ENCODE data around the gene KCNK13.

Gene KCNK13

DNA sequence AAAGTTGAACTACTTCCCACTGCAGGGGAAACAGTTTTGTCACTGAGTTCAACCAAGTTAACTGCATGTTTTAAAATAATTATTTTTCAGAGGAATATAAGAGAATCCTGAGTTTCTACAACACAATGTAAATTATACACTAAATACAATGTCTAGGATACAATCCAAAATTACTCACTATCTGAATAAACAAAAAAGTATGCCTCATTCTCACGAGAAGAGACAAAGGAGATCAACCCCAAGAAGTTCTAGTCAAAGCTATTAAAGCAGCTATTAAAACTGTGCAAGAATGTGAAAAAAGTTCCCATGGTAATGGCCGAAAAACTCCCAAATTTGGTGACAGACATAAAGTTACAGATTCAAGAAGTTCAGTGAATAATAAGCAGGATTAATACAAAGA lies 8.8 kb upstream of the KCNK13 start:
- TF ChIP-seq, protein P1, sequence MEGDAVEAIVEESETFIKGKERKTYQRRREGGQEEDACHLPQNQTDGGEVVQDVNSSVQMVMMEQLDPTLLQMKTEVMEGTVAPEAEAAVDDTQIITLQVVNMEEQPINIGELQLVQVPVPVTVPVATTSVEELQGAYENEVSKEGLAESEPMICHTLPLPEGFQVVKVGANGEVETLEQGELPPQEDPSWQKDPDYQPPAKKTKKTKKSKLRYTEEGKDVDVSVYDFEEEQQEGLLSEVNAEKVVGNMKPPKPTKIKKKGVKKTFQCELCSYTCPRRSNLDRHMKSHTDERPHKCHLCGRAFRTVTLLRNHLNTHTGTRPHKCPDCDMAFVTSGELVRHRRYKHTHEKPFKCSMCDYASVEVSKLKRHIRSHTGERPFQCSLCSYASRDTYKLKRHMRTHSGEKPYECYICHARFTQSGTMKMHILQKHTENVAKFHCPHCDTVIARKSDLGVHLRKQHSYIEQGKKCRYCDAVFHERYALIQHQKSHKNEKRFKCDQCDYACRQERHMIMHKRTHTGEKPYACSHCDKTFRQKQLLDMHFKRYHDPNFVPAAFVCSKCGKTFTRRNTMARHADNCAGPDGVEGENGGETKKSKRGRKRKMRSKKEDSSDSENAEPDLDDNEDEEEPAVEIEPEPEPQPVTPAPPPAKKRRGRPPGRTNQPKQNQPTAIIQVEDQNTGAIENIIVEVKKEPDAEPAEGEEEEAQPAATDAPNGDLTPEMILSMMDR (IDR thresholded peaks at IDR 0.05): no peak

DNA sequence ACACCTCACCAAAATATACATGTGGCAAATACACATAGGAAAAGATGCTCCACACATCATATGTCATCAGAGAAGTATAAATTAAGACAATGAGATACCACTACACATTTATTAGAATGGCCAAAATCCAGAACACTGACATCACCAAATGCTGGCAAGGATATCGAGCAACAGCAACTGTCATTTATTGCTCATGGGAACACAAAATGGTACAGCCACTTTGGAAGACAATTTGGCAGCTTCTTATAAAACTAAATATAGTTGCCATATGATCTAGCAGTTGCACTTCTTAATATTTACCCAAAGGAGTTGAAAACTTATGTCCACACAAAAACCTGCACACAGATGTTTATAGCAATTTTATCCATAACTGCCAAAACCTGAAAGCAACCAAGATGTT lies 7.0 kb upstream of the KCNK13 start:
- TF ChIP-seq, protein P1 (IDR thresholded peaks at IDR 0.05): no peak

DNA sequence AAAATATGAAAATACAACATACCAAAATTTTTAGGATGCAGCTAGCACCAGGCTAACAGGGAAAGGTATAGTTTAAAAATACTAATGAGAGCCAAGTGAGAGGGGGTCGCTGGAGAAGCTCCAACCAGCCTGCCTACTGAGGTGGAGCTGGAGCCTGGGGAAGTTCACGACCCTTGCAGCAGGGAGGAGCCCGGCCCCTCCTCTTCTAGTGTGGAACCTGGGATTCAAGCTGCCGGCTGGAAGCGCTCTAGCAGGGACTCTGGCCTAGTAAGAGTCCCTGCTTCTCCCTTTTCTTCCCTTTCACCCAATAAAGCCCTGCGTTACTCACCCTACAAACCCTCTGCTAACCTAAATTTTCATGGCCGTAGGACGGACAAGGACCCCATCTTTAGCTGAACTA lies 5.0 kb upstream of the KCNK13 start:
- TF ChIP-seq, protein P1 (IDR thresholded peaks at IDR 0.05): no peak

DNA sequence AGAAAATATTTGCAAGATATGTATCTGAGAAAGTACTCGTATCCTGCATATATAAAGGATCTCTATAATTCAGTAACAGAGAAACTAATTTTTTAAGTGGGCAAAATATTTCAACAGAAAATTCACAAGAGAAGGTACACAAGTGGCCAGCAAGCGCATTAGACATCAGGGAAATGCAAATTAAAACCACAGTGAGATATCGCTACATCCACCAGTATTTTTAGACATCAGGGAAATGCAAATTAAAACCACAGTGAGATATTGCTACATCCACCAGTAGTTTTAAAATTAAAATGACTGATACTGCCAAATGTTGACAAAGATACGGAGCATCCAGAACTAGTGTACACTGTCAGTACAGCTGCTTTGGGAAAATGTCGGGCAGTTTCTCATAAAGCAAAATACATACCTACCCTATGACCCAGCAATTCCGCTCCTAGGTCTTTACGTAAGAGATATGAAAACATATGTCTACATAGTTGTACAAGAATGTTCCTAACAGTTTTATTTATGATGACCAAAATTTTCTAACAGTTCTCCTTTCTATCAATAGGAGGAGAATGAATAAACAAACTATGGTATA lies 2.8 kb upstream of the KCNK13 start:
- TF ChIP-seq, protein P1 (IDR thresholded peaks at IDR 0.05): no peak

DNA sequence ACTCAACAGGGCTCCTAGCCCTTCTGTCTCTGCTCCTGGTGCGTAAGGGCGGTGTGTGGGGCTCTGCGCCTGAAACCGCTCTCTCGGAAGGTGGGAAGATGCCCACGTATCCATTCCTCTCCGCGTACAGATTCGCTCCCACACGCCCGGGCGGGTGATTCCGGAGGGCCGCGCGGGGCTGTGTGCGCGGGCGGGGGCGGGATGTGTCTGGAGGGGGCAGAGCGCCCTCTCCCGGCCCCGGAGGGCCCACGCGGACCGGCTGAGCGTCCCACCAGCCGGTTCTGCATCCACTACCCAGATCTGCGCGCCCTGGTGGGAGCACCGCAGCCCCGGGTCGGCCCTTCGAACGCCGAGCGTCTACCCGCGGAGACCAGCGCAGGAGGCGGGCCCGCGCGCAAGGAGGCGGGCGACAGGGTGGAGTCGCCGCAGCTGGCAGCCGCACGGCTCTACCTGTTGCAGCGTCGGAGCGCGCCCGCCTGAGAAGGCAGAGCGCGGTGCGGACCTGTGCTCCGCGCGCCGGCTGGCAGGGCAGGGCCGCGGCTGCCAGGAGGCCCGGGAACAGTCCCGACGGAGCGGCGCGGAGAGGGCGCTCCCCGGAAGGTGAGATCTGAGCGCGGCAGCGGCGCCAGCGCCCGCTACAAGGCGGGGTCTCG lies 1.4 kb upstream of the KCNK13 start:
- TF ChIP-seq, protein P1 (IDR thresholded peaks at IDR 0.05): peak; percentile 34; the same call in 1 of the 2 replicates

DNA sequence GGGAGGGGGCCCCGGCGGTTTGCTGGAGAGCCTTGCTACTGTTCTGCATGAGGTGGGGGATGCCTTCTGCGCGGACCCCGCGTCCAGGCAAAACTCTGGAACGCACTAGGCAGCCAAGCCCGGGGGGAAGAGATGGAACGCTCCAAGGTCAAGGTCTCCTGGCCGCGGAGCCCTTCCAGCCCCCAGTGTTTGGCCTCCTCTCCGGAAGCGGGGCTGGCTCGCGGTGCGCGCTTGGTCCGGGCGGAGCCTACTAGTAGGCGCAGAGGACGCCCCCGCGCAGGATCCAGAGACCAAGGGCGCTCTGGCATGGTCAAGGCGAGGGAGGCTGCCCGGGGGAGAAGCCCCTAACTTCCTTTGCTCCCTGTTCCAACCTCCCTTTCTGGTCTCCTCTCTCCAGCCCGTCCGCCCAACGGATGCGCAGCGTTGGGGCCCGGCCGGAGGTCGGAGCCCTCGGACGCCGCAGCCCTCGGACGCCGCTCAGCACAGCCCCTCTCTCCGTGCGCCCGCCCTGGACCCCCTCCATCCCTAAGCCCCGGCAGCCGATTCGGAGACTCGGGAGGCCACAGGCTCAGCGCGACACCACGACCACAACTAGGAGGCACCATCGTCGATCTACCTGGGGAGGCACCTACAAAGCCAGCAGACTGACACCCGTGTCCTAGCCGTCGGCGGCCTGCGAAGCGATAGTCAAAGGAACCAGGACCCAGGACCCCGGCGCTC lies 669 bp upstream of the KCNK13 start:
- TF ChIP-seq, protein P1 (IDR thresholded peaks at IDR 0.05): no peak

DNA sequence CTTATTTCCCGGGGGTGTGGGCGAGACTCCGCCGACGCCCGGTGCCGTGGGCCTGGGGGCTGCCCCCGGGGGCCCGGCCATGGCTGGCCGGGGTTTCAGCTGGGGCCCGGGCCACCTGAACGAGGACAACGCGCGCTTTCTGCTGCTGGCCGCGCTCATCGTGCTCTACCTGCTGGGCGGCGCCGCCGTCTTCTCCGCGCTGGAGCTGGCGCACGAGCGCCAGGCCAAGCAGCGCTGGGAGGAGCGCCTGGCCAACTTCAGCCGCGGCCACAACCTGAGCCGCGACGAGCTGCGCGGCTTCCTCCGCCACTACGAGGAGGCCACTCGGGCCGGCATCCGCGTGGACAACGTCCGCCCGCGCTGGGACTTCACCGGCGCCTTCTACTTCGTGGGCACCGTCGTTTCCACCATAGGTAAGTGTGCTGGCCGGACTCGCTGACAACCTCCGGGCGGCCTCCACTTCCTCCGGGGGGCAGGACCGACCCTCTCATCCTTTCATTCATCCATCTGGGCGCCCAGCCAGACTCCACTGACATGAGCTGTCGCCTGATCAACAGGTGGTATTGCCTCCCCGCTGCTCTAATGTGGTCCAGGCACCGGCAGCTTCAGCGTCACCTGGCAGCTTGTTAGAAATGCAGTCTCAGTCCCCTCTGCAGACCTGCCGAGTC lies 467 bp downstream of the KCNK13 start:
- TF ChIP-seq, protein P1 (IDR thresholded peaks at IDR 0.05): no peak
